GM12874 (cell line): Measurements from ENCODE around the gene ADK.

Experiments used
- TF ChIP-seq, protein P1 (sequence below): IDR thresholded peaks from 2 replicates; pipeline ENCODE4 v1.5.1; 2011; ENCODE audit warnings: low read depth, mild to moderate bottlenecking, control low read depth, low read length, moderate library complexity; ENCODE audit not compliant: insufficient read depth

ADK gene

DNA sequence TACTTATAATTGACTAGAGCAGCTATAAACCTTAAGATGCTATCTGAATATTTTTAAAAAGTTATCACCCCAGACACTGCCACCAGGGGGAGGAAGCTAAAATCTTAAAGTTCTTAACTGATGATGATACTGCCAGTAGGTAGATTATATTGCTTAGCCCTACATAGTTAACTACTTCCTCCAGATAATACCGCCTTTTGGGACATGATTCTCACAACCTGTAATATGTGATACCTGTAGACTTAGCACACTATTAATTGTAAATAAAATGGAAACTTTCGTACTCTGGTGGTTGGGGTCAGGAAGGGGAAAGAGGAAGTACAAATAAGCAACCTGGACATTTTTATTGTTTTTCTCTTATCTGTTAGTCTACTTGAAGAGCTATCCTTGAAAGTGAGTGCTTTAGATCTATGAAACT, 268.9 kb downstream of the ADK start:
- TF ChIP-seq, protein P1, sequence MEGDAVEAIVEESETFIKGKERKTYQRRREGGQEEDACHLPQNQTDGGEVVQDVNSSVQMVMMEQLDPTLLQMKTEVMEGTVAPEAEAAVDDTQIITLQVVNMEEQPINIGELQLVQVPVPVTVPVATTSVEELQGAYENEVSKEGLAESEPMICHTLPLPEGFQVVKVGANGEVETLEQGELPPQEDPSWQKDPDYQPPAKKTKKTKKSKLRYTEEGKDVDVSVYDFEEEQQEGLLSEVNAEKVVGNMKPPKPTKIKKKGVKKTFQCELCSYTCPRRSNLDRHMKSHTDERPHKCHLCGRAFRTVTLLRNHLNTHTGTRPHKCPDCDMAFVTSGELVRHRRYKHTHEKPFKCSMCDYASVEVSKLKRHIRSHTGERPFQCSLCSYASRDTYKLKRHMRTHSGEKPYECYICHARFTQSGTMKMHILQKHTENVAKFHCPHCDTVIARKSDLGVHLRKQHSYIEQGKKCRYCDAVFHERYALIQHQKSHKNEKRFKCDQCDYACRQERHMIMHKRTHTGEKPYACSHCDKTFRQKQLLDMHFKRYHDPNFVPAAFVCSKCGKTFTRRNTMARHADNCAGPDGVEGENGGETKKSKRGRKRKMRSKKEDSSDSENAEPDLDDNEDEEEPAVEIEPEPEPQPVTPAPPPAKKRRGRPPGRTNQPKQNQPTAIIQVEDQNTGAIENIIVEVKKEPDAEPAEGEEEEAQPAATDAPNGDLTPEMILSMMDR, result peak; percentile 39; the same call in 1 of the 2 replicates

DNA sequence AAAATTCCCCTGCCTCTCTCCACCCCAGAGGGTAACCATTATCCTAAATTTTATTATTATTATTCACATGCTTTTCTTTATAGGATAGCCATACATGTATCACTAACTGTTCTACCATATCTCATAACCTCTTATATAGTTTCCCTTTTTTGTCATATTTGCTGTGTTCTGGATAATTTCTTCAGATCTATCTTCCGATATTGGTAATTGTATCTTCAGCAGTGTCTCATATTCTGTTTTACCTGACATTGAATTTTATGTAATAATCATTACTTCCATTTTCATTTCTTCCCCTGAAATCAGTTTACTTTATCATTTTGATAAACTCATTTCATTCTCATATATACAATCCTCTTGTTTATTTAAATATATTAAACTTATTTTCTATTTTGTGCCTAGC, 273.5 kb downstream of the ADK start:
- TF ChIP-seq, protein P1, result no peak

DNA sequence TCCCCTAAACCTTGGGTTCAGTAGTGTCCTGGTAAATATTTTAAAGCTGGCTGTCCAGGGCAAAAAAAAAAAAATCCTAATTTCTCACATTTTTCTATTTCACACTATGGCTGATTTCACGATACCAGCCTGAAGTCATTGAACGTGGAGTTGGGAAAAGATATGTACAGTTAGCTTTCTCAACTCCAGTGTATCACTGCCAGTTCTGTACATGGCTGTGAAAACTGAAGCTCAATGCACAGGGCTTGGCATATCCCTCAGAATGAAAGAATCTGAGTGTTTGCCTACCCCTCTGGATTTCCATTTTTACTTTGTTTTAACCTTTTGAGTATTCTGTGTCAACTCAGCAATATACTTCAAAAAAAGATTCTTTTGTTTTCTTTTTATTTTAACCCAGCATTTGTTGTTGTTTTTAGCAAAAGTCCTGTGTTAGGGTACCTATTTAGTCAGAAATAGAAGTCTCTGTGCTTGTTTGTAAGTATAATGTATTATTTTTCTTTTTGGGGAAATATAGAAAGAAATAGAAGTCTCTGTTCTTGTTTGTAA, 274.5 kb downstream of the ADK start:
- TF ChIP-seq, protein P1, result no peak

DNA sequence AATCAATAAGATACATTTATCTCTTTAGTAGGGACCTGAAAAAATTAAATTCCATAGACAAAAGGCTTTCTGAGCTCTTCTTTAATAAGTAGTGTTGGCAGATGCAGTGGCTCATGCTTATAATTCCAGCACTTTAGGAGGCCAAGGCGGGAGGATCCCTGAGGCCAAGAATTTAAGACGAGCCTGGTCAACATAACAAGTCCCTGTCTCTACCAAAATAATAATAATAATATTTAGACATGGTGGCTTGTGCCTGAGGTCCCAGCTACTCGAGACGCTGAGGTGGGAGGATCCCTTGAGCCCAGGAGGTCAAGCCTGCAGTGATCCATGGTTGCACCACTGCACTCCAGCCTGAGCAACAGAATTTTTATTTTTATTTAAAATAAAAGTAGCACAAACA, 280.8 kb downstream of the ADK start:
- TF ChIP-seq, protein P1, result no peak

DNA sequence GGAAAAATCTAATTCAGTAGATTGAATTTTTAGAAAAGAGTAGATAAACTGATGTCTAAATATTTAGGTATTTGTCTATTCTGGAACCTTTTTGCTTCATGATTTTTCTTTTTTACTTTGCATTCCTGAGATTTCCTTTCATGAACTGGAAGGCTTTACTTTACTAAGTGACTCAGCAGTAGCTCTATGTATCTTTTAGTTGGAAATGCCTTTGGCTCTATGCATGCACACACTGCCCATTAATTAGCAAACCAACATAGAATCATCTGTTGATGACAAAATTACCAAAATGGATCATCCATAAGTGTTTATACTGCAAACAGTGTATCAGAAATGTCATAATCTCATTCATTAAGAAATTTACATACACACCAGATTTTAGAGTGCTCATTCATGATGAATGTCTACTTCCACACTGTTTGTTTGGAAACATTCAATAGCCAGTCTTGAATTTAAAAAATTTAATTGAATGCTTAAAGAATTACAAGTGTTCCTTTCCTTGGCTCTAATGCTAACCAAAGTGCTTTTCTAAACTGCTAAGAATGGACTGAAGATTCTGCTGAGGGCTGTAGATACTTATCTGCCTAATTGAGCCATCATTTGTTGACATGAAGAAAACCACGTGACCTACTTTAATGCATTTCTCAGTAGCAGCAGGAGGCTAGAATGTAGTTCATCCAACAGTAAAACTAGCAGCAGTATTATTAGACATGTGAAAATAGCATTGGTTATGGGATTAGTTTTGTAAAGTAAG, 282.0 kb downstream of the ADK start:
- TF ChIP-seq, protein P1, result no peak

DNA sequence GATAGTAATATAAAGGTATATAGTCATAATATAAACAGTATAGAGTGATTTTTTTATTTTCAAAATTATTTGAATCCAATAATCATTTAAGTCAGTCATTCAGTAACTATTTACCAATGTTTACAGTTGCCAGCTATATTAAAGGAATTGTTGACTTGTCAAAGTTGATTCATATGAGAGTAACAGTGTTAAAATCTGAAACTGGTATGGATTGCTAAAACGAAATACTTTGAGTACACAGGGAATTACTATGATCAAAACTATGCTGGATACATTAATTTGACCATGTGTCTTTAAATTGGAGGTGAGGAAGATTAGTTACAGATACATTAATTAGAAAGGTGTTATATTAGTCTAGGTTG, 282.6 kb downstream of the ADK start:
- TF ChIP-seq, protein P1, result no peak

DNA sequence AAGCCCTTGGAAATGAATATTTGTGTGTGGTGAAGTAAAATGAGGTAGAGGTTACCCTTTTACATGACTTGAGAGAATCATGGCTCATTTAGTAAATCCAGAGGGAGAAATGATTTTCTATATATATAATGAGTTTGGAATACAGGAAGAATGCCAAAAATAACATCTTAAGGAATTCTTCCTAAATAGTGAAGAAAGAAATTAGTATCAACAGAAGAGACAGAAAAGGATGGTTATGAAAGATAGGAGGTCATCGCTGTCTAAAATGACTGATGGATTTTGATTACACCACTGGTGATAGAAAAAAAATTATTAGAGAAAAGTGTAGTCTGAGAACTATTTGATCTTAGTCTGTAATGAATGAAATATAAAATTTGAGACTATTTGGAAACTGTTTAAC, 283.0 kb downstream of the ADK start:
- TF ChIP-seq, protein P1, result no peak
